Gastroesophageal sphincter (tissue), 4 donors: ENCODE measurements around the gene INTS15. TPM values are rescaled to one million over a fixed set of nuclear protein-coding genes. Genes with fewer than 3 reads are reported as not detected.
A peak's percentile ranks its signal among the peaks of the same experiment; 100 is the strongest.

Experiments
- ATAC-seq: fragments of 150-250 bp; one replicate; pipeline ENCODE4 v1.9.1; 2016; ENCODE audit warnings: mild to moderate bottlenecking, moderate library complexity
- H3K27ac ChIP-seq, 4 donors: fragments of 200-600 bp; sonication (generic) in 3 of 4; 1 replicate in 3 of 4; 2 replicates in 1 of 4; pipeline ENCODE4 v1.5.1; 2016 to 2019
- H3K27me3 ChIP-seq: fragments of 200-600 bp; sonication (generic); one replicate; pipeline ENCODE4 v1.5.1; 2019
- H3K36me3 ChIP-seq, 2 donors: fragments of 200-600 bp; sonication (generic); one replicate each; pipeline ENCODE4 v1.5.1; 2019; ENCODE audit warnings: control low read depth in 1 of 2
- H3K4me1 ChIP-seq, 3 donors: fragments of 200-600 bp; sonication (generic); 1 replicate in 2 of 3; 2 replicates in 1 of 3; pipeline ENCODE4 v1.5.1; 2016 to 2019; ENCODE audit warnings: control low read depth in 2 of 3
- H3K4me3 ChIP-seq, 2 donors: fragments of 200-600 bp; sonication (generic); one replicate each; pipeline ENCODE4 v1.5.1; 2019; ENCODE audit warnings: mild to moderate bottlenecking in 1 of 2, moderate library complexity in 1 of 2
- H3K9me3 ChIP-seq, 3 donors: fragments of 200-600 bp; sonication (generic); one replicate each; pipeline ENCODE4 v1.5.1; 2017 to 2019; ENCODE audit warnings: control low read depth in 2 of 3
- EP300 ChIP-seq: sonication (generic); formaldehyde crosslinking; IDR thresholded peaks from one replicate; pipeline ENCODE4 v1.6.1; 2017; ENCODE audit warnings: antibody characterized with exemption, mild to moderate bottlenecking
- POLR2A ChIP-seq, 2 donors: fragments of 450-650 bp; IDR thresholded peaks; one replicate each; pipeline ENCODE4 v1.6.1; 2017; ENCODE audit warnings: antibody characterized with exemption in 2 of 2, mild to moderate bottlenecking in 2 of 2, moderate library complexity in 1 of 2
- POLR2AphosphoS5 ChIP-seq: sonication (generic); formaldehyde crosslinking; IDR thresholded peaks from one replicate; pipeline ENCODE4 v1.6.1; 2017; ENCODE audit warnings: antibody characterized with exemption
- WGBS, 2 donors: methylation state at CpG; one replicate each; pipeline ENCODE4 v1.1.5; 2018; ENCODE audit warnings: low coverage in 1 of 2; 5-methylcytosine and 5-hydroxymethylcytosine counted together
- total RNA-seq, 4 donors: library from RNA; depleted of rRNA; stranded (reverse); fragments of >200 nt; gene quantifications; one replicate each; pipeline ENCODE4 v1.1.0, GENCODE V29; 2016
- TF ChIP-seq, protein P1 (sequence below), 4 experiments: fragments of 200-600 bp in 2 of 4; fragments of 450-650 bp in 2 of 4; sonication (generic) in 1 of 4; IDR thresholded peaks; one replicate each; pipeline ENCODE4 v1.5.1; 2017 to 2019; ENCODE audit warnings: antibody characterized with exemption in 4 of 4, mild to moderate bottlenecking in 2 of 4, moderate library complexity in 2 of 4

The INTS15 gene
- 10 to 100 TPM; 25.6 to 34.5 (median 32.5) TPM for total RNA-seq

DNA sequence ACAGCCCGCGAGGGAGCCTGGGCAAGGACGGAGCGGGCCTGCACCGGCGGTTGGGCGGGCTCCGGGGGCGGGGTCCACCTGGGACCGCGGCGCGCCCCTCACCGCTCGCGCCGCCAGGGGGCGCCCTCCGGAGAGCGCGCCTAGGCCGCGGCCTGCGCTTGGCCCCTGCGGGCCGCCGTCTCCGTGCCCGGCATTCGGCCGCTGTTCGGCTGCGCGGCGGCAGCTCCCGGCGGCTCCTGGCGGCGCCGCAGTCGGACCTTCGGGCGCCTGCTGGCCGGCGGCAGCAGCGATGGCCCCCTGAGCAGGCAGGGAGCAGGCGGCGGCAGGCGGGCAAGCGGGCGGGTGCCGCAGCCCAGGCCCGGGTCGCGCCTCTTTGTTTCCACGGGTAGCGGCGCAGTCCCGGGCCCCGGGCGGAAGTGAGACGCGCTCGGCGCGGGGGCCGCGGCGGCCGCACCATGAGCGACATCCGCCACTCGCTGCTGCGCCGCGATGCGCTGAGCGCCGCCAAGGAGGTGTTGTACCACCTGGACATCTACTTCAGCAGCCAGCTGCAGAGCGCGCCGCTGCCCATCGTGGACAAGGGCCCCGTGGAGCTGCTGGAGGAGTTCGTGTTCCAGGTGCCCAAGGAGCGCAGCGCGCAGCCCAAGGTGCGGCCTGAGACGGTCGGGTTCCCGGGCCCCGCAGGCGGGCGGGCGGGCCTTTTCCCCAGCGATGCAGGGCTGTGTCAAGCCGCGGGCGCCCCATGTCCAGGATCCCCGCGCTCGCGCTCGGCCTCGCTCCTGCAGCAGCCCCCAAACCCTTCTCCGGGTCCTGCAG, at the start of gene INTS15:
TSS of gene INTS15 (plus strand) at position 193 of the 816 bp plus-strand sequence. CDS start at position 456, 263 bp downstream.
- ATAC-seq, result peak; percentile 96
- H3K27ac ChIP-seq, result peak within 1 kb of the TSS; percentile 10 to 93 (median 92)
- H3K36me3 ChIP-seq, result peaks cover 0 to 79% of the 10 kb centered on the region in 2 donors
- H3K4me1 ChIP-seq, result peaks cover 0 to 24% (median 18%) of the 10 kb centered on the region in 3 donors
- TF ChIP-seq POLR2AphosphoS5 (peak; percentile 26), EP300 (no peak), POLR2A (IDR thresholded peaks at IDR 0.05) (peak; percentile 83 to 87)
- TF ChIP-seq, protein P1, sequence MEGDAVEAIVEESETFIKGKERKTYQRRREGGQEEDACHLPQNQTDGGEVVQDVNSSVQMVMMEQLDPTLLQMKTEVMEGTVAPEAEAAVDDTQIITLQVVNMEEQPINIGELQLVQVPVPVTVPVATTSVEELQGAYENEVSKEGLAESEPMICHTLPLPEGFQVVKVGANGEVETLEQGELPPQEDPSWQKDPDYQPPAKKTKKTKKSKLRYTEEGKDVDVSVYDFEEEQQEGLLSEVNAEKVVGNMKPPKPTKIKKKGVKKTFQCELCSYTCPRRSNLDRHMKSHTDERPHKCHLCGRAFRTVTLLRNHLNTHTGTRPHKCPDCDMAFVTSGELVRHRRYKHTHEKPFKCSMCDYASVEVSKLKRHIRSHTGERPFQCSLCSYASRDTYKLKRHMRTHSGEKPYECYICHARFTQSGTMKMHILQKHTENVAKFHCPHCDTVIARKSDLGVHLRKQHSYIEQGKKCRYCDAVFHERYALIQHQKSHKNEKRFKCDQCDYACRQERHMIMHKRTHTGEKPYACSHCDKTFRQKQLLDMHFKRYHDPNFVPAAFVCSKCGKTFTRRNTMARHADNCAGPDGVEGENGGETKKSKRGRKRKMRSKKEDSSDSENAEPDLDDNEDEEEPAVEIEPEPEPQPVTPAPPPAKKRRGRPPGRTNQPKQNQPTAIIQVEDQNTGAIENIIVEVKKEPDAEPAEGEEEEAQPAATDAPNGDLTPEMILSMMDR (IDR thresholded peaks at IDR 0.05), result peak in 3 of 4 experiments; percentile 84 to 95 (median 95)
- no peaks in the 10 kb centered on the region for H3K27me3 ChIP-seq
- H3K4me3 ChIP-seq, result peak within 1 kb of the TSS; percentile 50 to 91
- 0 to 8% methylated on average over 2 of the region's 107 CpGs for WGBS, 2 donors
- H3K9me3 ChIP-seq, result no peaks in the 10 kb centered on the region

DNA sequence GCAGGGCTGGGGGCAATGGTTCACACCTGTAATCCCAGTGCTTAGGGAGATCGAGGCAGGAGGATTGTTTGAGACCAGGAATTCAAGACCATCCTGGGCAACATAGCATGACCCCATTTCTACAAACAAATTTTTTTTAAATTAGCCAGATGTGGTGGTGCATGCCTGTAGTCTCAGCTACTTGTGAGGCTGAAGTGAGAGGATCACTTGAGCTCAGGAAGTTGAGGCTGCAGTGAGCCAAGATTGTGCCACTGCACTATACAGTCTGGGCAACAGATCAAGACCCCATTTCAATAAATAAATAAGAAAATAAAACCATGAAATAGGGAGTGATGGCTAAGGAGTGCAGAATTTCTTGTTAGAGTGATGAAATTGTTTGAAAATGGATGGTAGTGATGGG, 47.5 kb upstream of the INTS15 start:
- 80% methylated on average over 1 of the region's 1 CpG; no CpG with 5 or more reads in 1 of the 2 donors for WGBS, 2 donors
- Histone ChIP-seq H3K4me3 (no peak overlapping the region), H3K27ac (no peak overlapping the region), H3K9me3 (no peaks in the 10 kb centered on the region), H3K27me3 (peaks cover 45% of the 10 kb centered on the region), H3K4me1 (no peaks in the 10 kb centered on the region), H3K36me3 (no peaks in the 10 kb centered on the region)
- no peak for ATAC-seq
- TF ChIP-seq POLR2AphosphoS5 (no peak), EP300 (no peak), POLR2A (IDR thresholded peaks at IDR 0.05) (no peak)
- TF ChIP-seq, protein P1 (IDR thresholded peaks at IDR 0.05), result no peak

DNA sequence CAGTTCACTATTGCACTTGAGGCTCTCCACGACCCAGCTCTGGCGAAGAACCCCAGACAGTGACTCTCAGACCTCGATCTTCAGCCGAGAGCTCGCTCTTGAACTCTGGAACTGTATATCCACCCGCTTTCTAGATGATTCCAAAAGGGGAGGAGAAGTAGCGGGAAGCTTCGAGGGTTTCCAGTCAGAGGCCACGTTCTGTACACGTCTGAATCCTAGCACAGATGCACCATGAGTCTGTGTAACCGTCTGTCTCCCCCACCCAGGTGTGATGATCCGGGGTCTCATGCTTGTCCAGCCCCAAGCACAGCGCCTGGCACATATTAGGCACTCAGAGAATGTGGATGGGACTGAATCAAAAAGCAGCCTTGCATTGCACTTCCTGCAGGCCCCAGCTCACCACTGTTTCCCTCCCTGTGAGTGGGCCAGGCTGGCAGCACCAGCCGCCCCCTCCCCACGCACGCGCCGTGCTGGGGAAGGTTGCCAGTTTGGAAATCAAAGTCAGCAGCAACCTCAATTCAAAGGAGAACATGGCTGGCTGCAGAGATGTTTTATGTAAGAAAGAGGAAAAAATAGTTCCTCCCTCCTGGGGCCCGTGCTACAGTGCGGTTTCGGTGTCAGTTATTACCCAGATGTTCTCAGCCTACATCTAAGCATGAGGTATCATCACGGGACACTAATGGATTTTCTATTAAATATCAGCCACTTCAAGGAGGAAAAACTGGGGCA, 44.3 kb upstream of the INTS15 start:
- Histone ChIP-seq H3K27ac (no peak overlapping the region), H3K27me3 (peaks cover 14% of the 10 kb centered on the region), H3K4me1 (no peaks in the 10 kb centered on the region), H3K4me3 (no peak overlapping the region), H3K9me3 (no peaks in the 10 kb centered on the region), H3K36me3 (no peaks in the 10 kb centered on the region)
- 73 to 80% methylated on average over 4 to 15 of the region's 22 CpGs for WGBS, 2 donors
- ATAC-seq, result no peak
- TF ChIP-seq POLR2A (IDR thresholded peaks at IDR 0.05), result no peak
- TF ChIP-seq POLR2AphosphoS5, result no peak
- TF ChIP-seq, protein P1 (IDR thresholded peaks at IDR 0.05), result no peak
- no peak for TF ChIP-seq EP300

DNA sequence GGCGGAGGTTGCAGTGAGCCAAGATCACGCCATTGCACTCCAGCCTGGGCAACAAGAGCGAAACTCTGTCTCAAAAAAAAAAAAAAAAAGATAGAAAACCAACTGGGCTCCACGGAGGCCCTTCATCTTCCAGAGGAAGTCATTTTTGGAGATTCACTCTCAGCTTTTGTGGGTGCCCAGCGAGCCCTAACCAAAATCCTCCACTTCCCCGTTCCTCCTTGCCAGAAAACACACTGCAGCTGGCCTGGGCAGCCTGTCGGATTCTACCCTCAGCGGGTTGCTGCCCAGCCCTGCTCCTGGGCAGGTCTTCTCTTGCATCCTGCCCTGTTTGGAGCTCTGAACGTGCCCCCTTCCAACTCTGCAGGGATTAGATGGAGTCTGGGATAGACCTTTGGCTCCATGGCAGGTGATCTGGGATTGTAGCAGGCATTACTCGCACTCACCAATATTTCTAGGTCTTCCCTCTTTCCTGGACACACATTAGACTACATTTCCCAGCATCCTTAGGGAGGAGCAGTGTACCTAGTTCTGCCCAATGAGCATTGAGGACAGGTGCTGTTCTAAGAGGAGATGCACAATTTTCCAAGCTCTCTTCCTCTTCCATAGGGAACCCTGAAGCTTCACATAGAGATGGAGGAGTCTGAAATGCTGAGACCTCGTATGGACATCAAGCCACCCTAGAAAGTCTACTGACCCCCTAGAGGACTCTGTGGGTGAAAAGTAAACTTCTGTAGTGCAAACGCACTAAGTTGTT, 43.1 kb upstream of the INTS15 start:
- TF ChIP-seq POLR2AphosphoS5 (no peak), POLR2A (IDR thresholded peaks at IDR 0.05) (no peak), EP300 (no peak)
- TF ChIP-seq, protein P1 (IDR thresholded peaks at IDR 0.05), result no peak
- WGBS, 2 donors, result 65 to 66% methylated on average over 6 to 10 of the region's 12 CpGs
- Histone ChIP-seq H3K4me3 (no peak overlapping the region), H3K27ac (no peak overlapping the region), H3K4me1 (no peaks in the 10 kb centered on the region), H3K36me3 (no peaks in the 10 kb centered on the region), H3K9me3 (no peaks in the 10 kb centered on the region), H3K27me3 (peaks cover 2% of the 10 kb centered on the region)
- ATAC-seq, result no peak
